K562 (cell line): ENCODE results near the gene KSR2. TPM values are rescaled to one million over a fixed set of nuclear protein-coding genes. Genes with fewer than 3 reads are reported as not detected.

ENCODE experiments used
- ATAC-seq: fragments of 200-7000 bp; cut with Tn5 transposase; 3 replicates; pipeline ENCODE4 v1.9.1; 2020; ENCODE audit warnings: moderate library complexity
- BruUV-seq: library from RNA; stranded (reverse); fragments of 400-500 nt; replicated peaks from 2 replicates; lab custom pipeline; 2021; lab: Mats Ljungman, UMichigan
- CTCF ChIA-PET: fragments of 300-600 bp; formaldehyde crosslinking; extraction: SDS; loops from one replicate; lab custom pipeline; 2021; ENCODE audit warnings: low intra/inter-chr PET ratio; lab: Yijun Ruan, JAX
- POLR2A ChIA-PET: fragments of 300-600, 350-650 bp; sonication (Branson Sonifier 250); formaldehyde crosslinking; extraction: SDS; loops from one replicate; lab custom pipeline; 2021; ENCODE audit warnings: antibody characterized with exemption, inconsistent platforms; lab: Yijun Ruan, JAX
- DNase-seq, 4 experiments: peaks; one replicate each; pipeline versions ENCODE4 v3.0.0 to v3.0.0-alpha.2; 2011 to 2018; ENCODE audit warnings: low spot score in 3 of 4, mixed read lengths in 3 of 4; ENCODE audit errors: extremely low read depth in 1 of 4
- FAIRE-seq: peaks from 2 replicates; lab custom pipeline; 2011; peaks lifted over from hg19 to GRCh38; lab: Jason Lieb, UNC
- H2AFZ ChIP-seq: 2 replicates; pipeline ENCODE4 v1.6.0; 2011; ENCODE audit warnings: low read depth, low read length, control low read depth, inconsistent platforms
- H3K27ac ChIP-seq: fragments of 200-600 bp; 3 replicates; pipeline ENCODE4 v1.8.0; 2011; ENCODE audit warnings: low read depth, mild to moderate bottlenecking, control low read depth, inconsistent platforms, low read length, moderate library complexity, mixed read lengths; ENCODE audit errors: extremely low read depth
- H3K27me3 ChIP-seq, 2 experiments: fragments of 300-600 bp in 1 of 2; 2 replicates in 1 of 2; 3 replicates in 1 of 2; pipeline versions ENCODE4 v1.6.0 to v1.8.0; 2011; ENCODE audit warnings: inconsistent platforms in 2 of 2, low read length in 2 of 2, mild to moderate bottlenecking in 1 of 2, mixed read lengths in 1 of 2, moderate library complexity in 1 of 2; ENCODE audit not compliant: control insufficient read depth in 2 of 2, insufficient read depth in 2 of 2
- H3K36me3 ChIP-seq: fragments of 300-600 bp; 3 replicates; pipeline ENCODE4 v1.8.0; 2011; ENCODE audit warnings: mild to moderate bottlenecking, low read length, inconsistent platforms; ENCODE audit not compliant: control insufficient read depth, insufficient read depth
- H3K4me1 ChIP-seq, 2 experiments: fragments of 200-600 bp in 1 of 2; replicated peaks in 1 of 2; 2 replicates in 1 of 2; 3 replicates in 1 of 2; pipeline versions ENCODE4 v1.5.1 to v1.8.0; 2011; ENCODE audit warnings: inconsistent platforms in 2 of 2, low read length in 2 of 2, mild to moderate bottlenecking in 1 of 2, mixed read lengths in 1 of 2, moderate library complexity in 1 of 2; ENCODE audit not compliant: control insufficient read depth in 2 of 2, insufficient read depth in 2 of 2
- H3K4me2 ChIP-seq: 2 replicates; pipeline ENCODE4 v1.6.1; 2011; ENCODE audit warnings: low read length, control low read depth, inconsistent platforms, mixed read lengths; ENCODE audit not compliant: insufficient read depth
- H3K4me3 ChIP-seq: fragments of 200-600 bp; sonication (generic), shearing (Covaris generic); 2 replicates; pipeline ENCODE4 v1.5.1; 2016; ENCODE audit warnings: control low read depth, inconsistent platforms
- H3K79me2 ChIP-seq: fragments of 200-600 bp; 3 replicates; pipeline ENCODE4 v1.8.0; 2011; ENCODE audit warnings: low read length, inconsistent platforms; ENCODE audit not compliant: control insufficient read depth, insufficient read depth
- H3K9ac ChIP-seq, 2 experiments: 2 replicates each; pipeline versions ENCODE4 v1.6.0 to v1.6.1; 2011; ENCODE audit warnings: low read depth in 2 of 2, low read length in 2 of 2, control low read depth in 1 of 2, inconsistent platforms in 1 of 2, mild to moderate bottlenecking in 1 of 2, mixed read lengths in 1 of 2; ENCODE audit not compliant: insufficient read depth in 1 of 2
- H3K9me1 ChIP-seq: one replicate; pipeline ENCODE4 v1.6.0; 2011; ENCODE audit warnings: inconsistent platforms, mild to moderate bottlenecking, low read length, moderate library complexity; ENCODE audit not compliant: control insufficient read depth, insufficient read depth
- H3K9me3 ChIP-seq: replicated peaks from 2 replicates; pipeline ENCODE4 v1.5.1; 2011; ENCODE audit warnings: low read depth, low read length, inconsistent platforms; ENCODE audit not compliant: control insufficient read depth, insufficient read depth
- H4K20me1 ChIP-seq: replicated peaks from 2 replicates; pipeline ENCODE4 v1.6.1; 2011; ENCODE audit warnings: low read length, inconsistent platforms, mixed read lengths; ENCODE audit not compliant: control insufficient read depth, insufficient read depth
- CEBPG ChIP-seq, 3 experiments: fragments of 200-800 bp in 1 of 3; sonication (Bioruptor generic) in 1 of 3; sonication (generic) in 1 of 3; formaldehyde crosslinking in 1 of 3; IDR thresholded peaks in 2 of 3; conservative IDR thresholded peaks in 1 of 3; 2 replicates each; pipeline versions ENCODE4 v1.6.1 to v1.8.0; 2016 to 2022; ENCODE audit warnings: missing compliant biosample characterization in 2 of 3, missing genetic modification characterization in 2 of 3, mild to moderate bottlenecking in 1 of 3, missing genetic modification reagents in 1 of 3
- ID3 ChIP-seq, 2 experiments: fragments of 250-450 bp in 1 of 2; fragments of 450-650 bp in 1 of 2; sonication (Bioruptor Pico) in 1 of 2; IDR thresholded peaks; 2 replicates each; pipeline versions ENCODE4 v1.6.1 to v1.8.0; 2016 to 2021; ENCODE audit warnings: mild to moderate bottlenecking in 2 of 2, moderate library complexity in 2 of 2, missing compliant biosample characterization in 1 of 2, missing genetic modification characterization in 1 of 2
- MGA ChIP-seq: fragments of 450-650 bp; IDR thresholded peaks from 2 replicates; pipeline ENCODE4 v1.6.1; 2016; ENCODE audit warnings: mild to moderate bottlenecking, moderate library complexity
- RFX7 ChIP-seq: fragments of 250-450 bp; sonication (Bioruptor Pico); IDR thresholded peaks from 2 replicates; pipeline ENCODE4 v1.5.1; 2021; ENCODE audit warnings: mild to moderate bottlenecking
- SIN3A ChIP-seq, 2 experiments: fragments of 150-350 bp in 1 of 2; IDR thresholded peaks; 2 replicates each; pipeline ENCODE4 v1.6.1; 2011 to 2016; ENCODE audit warnings: borderline replicate concordance in 2 of 2, low read depth in 2 of 2, low read length in 2 of 2, mild to moderate bottlenecking in 2 of 2, moderate library complexity in 2 of 2; ENCODE audit not compliant: control insufficient read depth in 1 of 2
- TARDBP ChIP-seq: fragments of 450-650 bp; IDR thresholded peaks from 2 replicates; pipeline ENCODE4 v1.6.1; 2016
- ZKSCAN8 ChIP-seq: fragments of 200-800 bp; sonication (Bioruptor generic); IDR thresholded peaks from 2 replicates; pipeline ENCODE4 v1.6.1; 2016; ENCODE audit warnings: missing genetic modification characterization, missing compliant biosample characterization
- ZNF551 ChIP-seq: fragments of 250-450 bp; sonication (Bioruptor Pico); IDR thresholded peaks from 2 replicates; pipeline ENCODE4 v1.5.0; 2021; ENCODE audit warnings: mild to moderate bottlenecking, moderate library complexity
- ZNF57 ChIP-seq: fragments of 450-650 bp; formaldehyde crosslinking; IDR thresholded peaks from 2 replicates; pipeline ENCODE4 v1.4.0; 2020; ENCODE audit warnings: mild to moderate bottlenecking, moderate library complexity
- WGBS: fragments of 100-300 bp; shearing (Covaris generic); methylation state at CpG from one replicate; pipeline ENCODE4 v1.1.6; 2016; ENCODE audit warnings: low coverage, mixed read lengths; ENCODE audit not compliant: insufficient coverage; ENCODE audit errors: missing lambda C conversion rate; 5-methylcytosine and 5-hydroxymethylcytosine counted together
- in situ Hi-C: fragments of 300-500 bp; cut with MboI; formaldehyde crosslinking; loops from 4 replicates; pipeline ENCODE4 v1.15.0; 2018; ENCODE audit warnings: inconsistent platforms, mixed read lengths
- intact Hi-C: fragments of 100-400 bp; cut with micrococcal nuclease; formaldehyde crosslinking; loops from 2 replicates; pipeline ENCODE4 v1.14.2; 2022
- polyA plus RNA-seq, 8 experiments: library from polyadenylated mRNA; depleted of rRNA in 4 of 8; stranded (reverse) in 5 of 8; unstranded in 3 of 8; fragments of >200 nt; fragmentation: Nextera tagmentation in 2 of 8; fragmentation: Illumina TruSeq in 1 of 8; extraction: Ambion mirVana in 2 of 8; extraction: Trizol in 1 of 8; gene quantifications; 2 replicates each; pipeline versions ENCODE4 v1.2.1 to v1.2.3, GENCODE V29; 2011 to 2014; ENCODE audit warnings: inconsistent platforms in 1 of 8, missing spikeins in 1 of 8
- total RNA-seq, 7 experiments: library from RNA; depleted of rRNA in 6 of 7; stranded (reverse); fragments of >200 nt in 6 of 7; fragmentation: Illumina TruSeq in 2 of 7; extraction: Trizol in 2 of 7; gene quantifications; 2 replicates each; pipeline versions ENCODE4 v1.2.1 to v1.2.3, GENCODE V29; 2011 to 2021; ENCODE audit warnings: low replicate concordance in 1 of 7

KSR2 gene
- total and polyA plus RNA-seq, 9 of the 15 experiments (the other 6 are each of a cell fraction or from before 2014, with no cell fraction given): not detected

- H3K36me3 ChIP-seq: no peaks in the 10 kb centered on the region
- H3K27ac ChIP-seq: no peak overlapping the region
- H4K20me1 ChIP-seq: no peaks in the 10 kb centered on the region
- peaks cover 5 to 10% of the 10 kb centered on the region in 2 experiments; a peak in 3 of 5 replicates for H3K27me3 ChIP-seq
- no peaks in the 10 kb centered on the region for H3K79me2 ChIP-seq
- FAIRE-seq (no peak), ATAC-seq (no peak), DNase-seq (no peak)
- in situ Hi-C loops (no loop called here), intact Hi-C loops (no loop called here)
- BruUV-seq: no TSS peak
- no peak overlapping the region for H3K9ac ChIP-seq
- POLR2A ChIA-PET: interaction anchor here (1.2 kb wide), 1 partner anchor 128 kb away, joined by 3 read pairs; no protein-coding TSS in a partner anchor
- H2AFZ ChIP-seq: no peak overlapping the region
- no peak overlapping the region for H3K4me3 ChIP-seq
- H3K9me1 ChIP-seq: no peaks in the 10 kb centered on the region
- CTCF ChIA-PET: no interaction called here
- H3K4me2 ChIP-seq: no peak overlapping the region
- WGBS: 2% methylated on average over 6 of the region's 6 CpGs
- no peaks in the 10 kb centered on the region for H3K4me1 ChIP-seq
- H3K9me3 ChIP-seq: no peaks in the 10 kb centered on the region
- no peak for TF ChIP-seq MGA
- TF ChIP-seq ZNF551 (CRISPR knock-in tag): no peak
- TF ChIP-seq TARDBP: no peak
- TF ChIP-seq CEBPG (CRISPR knock-in tag; IDR thresholded peaks at IDR 0.05): no peak
- no peak for TF ChIP-seq CEBPG (tag; conservative IDR thresholded peaks at IDR 0.05 in 1 of 2, IDR thresholded peaks at IDR 0.05 in 1 of 2)
- TF ChIP-seq ZKSCAN8 (CRISPR knock-in tag): no peak
- no peak for TF ChIP-seq ID3 (CRISPR knock-in tag; IDR thresholded peaks at IDR 0.05)
- no peak for TF ChIP-seq ID3 (tag; IDR thresholded peaks at IDR 0.05)
- TF ChIP-seq RFX7 (CRISPR knock-in tag): no peak
- TF ChIP-seq SIN3A (IDR thresholded peaks at IDR 0.05; ENCODE audit: borderline replicate concordance in 2 of 2, control insufficient read depth in 1 of 2, low read depth in 2 of 2, low read length in 2 of 2): no peak
- TF ChIP-seq ZNF57: no peak
These were observed 64.7 kb downstream of the KSR2 start for GRCh38 chr12:117904051-117904450.
